HepG2 (cell line): ENCODE results near the gene TBC1D10B. TPM values are rescaled to one million over a fixed set of nuclear protein-coding genes. Genes with fewer than 3 reads are reported as not detected.
A peak's percentile ranks its signal among the peaks of the same experiment; 100 is the strongest.

Experiments used
- BRF2 ChIP-seq: sonication (generic); formaldehyde crosslinking; IDR thresholded peaks from 2 replicates; pipeline ENCODE4 v1.8.1; 2022; ENCODE audit warnings: mild to moderate bottlenecking, missing genetic modification reagents
- GATAD2A ChIP-seq: IDR thresholded peaks from 2 replicates; pipeline ENCODE4 v1.6.1; 2016
- JARID2 ChIP-seq: sonication (generic); formaldehyde crosslinking; IDR thresholded peaks from 2 replicates; pipeline ENCODE4 v1.8.1; 2023; ENCODE audit warnings: missing genetic modification reagents, inconsistent platforms; ENCODE audit not compliant: insufficient replicate concordance
- MIER2 ChIP-seq: IDR thresholded peaks from 2 replicates; pipeline ENCODE4 v1.6.1; 2016; ENCODE audit warnings: missing biosample characterization, missing genetic modification reagents
- MTA3 ChIP-seq: sonication (generic); formaldehyde crosslinking; IDR thresholded peaks from 2 replicates; pipeline ENCODE4 v1.4.0; 2020; ENCODE audit warnings: missing genetic modification reagents
- NFKB2 ChIP-seq: sonication (generic); formaldehyde crosslinking; IDR thresholded peaks from 2 replicates; pipeline ENCODE4 v1.4.0; 2020; ENCODE audit warnings: missing genetic modification reagents, borderline replicate concordance
- ONECUT2 ChIP-seq: sonication (generic); formaldehyde crosslinking; IDR thresholded peaks from 2 replicates; pipeline ENCODE4 v1.4.0; 2020; ENCODE audit warnings: missing genetic modification reagents
- RAD21 ChIP-seq: fragments of 450-650 bp; formaldehyde crosslinking; IDR thresholded peaks from 2 replicates; pipeline ENCODE4 v1.5.0; 2020; ENCODE audit warnings: mild to moderate bottlenecking
- REPIN1 ChIP-seq: sonication (generic); formaldehyde crosslinking; IDR thresholded peaks from 2 replicates; pipeline ENCODE4 v1.8.0; 2022; ENCODE audit warnings: missing genetic modification reagents, low read depth, mild to moderate bottlenecking, borderline replicate concordance
- SAP130 ChIP-seq: IDR thresholded peaks from 2 replicates; pipeline ENCODE4 v1.6.1; 2016; ENCODE audit warnings: low read depth
- SP2 ChIP-seq: sonication (generic); formaldehyde crosslinking; IDR thresholded peaks from 2 replicates; pipeline ENCODE4 v1.5.1; 2020; ENCODE audit warnings: mild to moderate bottlenecking, missing genetic modification reagents
- TCF7 ChIP-seq: sonication (generic); IDR thresholded peaks from 2 replicates; pipeline ENCODE4 v1.6.1; 2016; ENCODE audit warnings: antibody characterized with exemption, low read depth
- ZFP82 ChIP-seq: sonication (generic); formaldehyde crosslinking; IDR thresholded peaks from 2 replicates; pipeline ENCODE4 v1.5.1; 2020; ENCODE audit warnings: mild to moderate bottlenecking, missing genetic modification reagents, borderline replicate concordance
- ZMYM4 ChIP-seq: sonication (generic); formaldehyde crosslinking; IDR thresholded peaks from 2 replicates; pipeline ENCODE4 v1.8.1; 2023; ENCODE audit warnings: mild to moderate bottlenecking, missing genetic modification reagents
- ZNF160 ChIP-seq: sonication (generic); formaldehyde crosslinking; IDR thresholded peaks from 2 replicates; pipeline ENCODE4 v1.8.0; 2022; ENCODE audit warnings: mild to moderate bottlenecking, inconsistent platforms, missing genetic modification reagents
- ZNF260 ChIP-seq: sonication (generic); formaldehyde crosslinking; IDR thresholded peaks from 2 replicates; pipeline ENCODE4 v1.4.0; 2020; ENCODE audit warnings: missing genetic modification reagents, low read depth, mild to moderate bottlenecking, borderline replicate concordance
- ZNF33A ChIP-seq: sonication (generic); formaldehyde crosslinking; IDR thresholded peaks from 2 replicates; pipeline ENCODE4 v1.5.1; 2020; ENCODE audit warnings: missing genetic modification reagents, mild to moderate bottlenecking, moderate library complexity, borderline replicate concordance
- ZNF605 ChIP-seq: sonication (generic); formaldehyde crosslinking; IDR thresholded peaks from 2 replicates; pipeline ENCODE4 v1.8.0; 2022; ENCODE audit warnings: mild to moderate bottlenecking, missing genetic modification reagents
- ZNF766 ChIP-seq: sonication (generic); formaldehyde crosslinking; IDR thresholded peaks from 2 replicates; pipeline ENCODE4 v1.5.0; 2020; ENCODE audit warnings: missing genetic modification reagents, borderline replicate concordance
- polyA plus RNA-seq, 8 experiments: library from polyadenylated mRNA; depleted of rRNA in 3 of 8; stranded (reverse) in 7 of 8; unstranded in 1 of 8; fragments of >200 nt; fragmentation: Illumina TruSeq in 4 of 8; extraction: Trizol in 4 of 8; gene quantifications; 2 replicates each; pipeline versions ENCODE4 v1.2.1 to v1.2.3, GENCODE V29; 2011 to 2016; ENCODE audit warnings: low read depth in 4 of 8, missing spikeins in 1 of 8, mixed read lengths in 1 of 8; ENCODE audit not compliant: insufficient read depth in 1 of 8
- total RNA-seq, 5 experiments: library from RNA; depleted of rRNA; stranded (reverse); fragments of >200 nt; fragmentation: Illumina TruSeq; extraction: Trizol; gene quantifications; 2 replicates each; pipeline ENCODE4 v1.2.3, GENCODE V29; 2016; ENCODE audit warnings: low read depth in 1 of 5
- TF ChIP-seq, protein P1 (sequence below): IDR thresholded peaks from 2 replicates; pipeline ENCODE4 v1.6.1; 2016; ENCODE audit warnings: low read depth, control low read depth
- TF ChIP-seq, protein P2 (sequence below): sonication (generic); formaldehyde crosslinking; IDR thresholded peaks from 2 replicates; pipeline ENCODE4 v1.5.1; 2020; ENCODE audit warnings: mild to moderate bottlenecking, missing genetic modification reagents
- TF ChIP-seq, protein P3 (sequence below): sonication (generic); formaldehyde crosslinking; IDR thresholded peaks from 2 replicates; pipeline ENCODE4 v1.5.0; 2020; ENCODE audit warnings: missing genetic modification reagents

The TBC1D10B gene
- total and polyA plus RNA-seq, 2 of the 13 experiments (the other 11 are each of a cell fraction or from before 2014, with no cell fraction given): 15.7 to 24.8 TPM

DNA sequence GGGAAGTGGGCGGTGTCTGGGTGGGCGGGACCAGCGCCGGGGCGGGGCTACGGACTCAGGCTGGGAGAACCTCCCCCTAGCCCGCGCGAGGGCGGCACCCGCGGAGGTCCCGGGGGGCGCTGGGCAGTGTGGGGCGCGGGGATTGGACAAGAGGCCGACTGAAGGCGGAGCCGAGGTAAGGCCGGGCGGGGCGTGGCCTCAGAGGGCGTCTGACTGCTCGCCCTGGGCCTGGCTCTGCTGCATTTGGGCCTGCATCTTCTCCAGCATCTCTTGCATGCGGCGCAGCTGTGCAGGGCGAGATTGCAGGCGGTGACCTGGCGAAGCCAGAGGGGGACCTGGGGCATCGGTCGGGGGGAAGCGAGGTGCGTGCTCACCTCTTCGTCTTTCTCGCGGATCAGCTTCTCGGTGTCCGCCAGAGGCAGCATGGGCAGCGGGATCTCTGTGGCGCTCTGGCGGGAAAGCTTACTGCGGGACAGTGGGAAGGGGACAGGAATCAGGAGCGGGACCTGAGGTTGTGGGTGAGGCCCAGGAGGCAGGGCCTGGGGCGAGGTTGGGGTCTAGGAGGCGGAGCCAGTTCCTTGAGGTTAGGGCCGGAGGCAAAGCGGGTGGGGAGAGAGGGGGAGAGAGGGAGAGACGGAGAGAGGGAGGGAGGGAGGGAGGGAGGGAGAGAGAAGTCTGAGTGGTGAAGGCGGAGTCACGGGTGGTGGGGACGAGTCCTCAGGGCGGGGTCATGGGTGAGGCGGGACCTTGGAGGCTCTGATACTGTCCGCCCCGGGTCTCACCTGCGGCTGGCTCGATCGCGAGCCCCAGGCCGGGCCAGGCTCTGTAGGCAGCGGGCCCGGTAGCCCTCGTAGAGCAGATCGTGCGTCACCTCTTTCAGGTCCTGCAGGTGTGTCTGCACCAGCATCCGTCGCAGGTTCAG is 8.2 kb upstream of the TBC1D10B start (continued):
- TF ChIP-seq BRF2 (CRISPR knock-in tag) (no peak), ZNF260 (CRISPR knock-in tag) (no peak), RAD21 (CRISPR knock-in tag) (peak; percentile 55), SAP130 (CRISPR knock-in tag) (peak; percentile 91), NFKB2 (CRISPR knock-in tag) (peak; percentile 92), ZFP82 (CRISPR knock-in tag) (no peak), SP2 (peak; percentile 74; the same call in 1 of the 2 replicates), ZNF160 (CRISPR knock-in tag) (peak; percentile 63; the same call in 1 of the 2 replicates), GATAD2A (CRISPR knock-in tag) (no peak; the same call in 1 of the 2 replicates), MTA3 (no peak), JARID2 (CRISPR knock-in tag) (no peak), ONECUT2 (0 out of 2 replicates have a peak, but pooled peaks have one; percentile 16), ZMYM4 (CRISPR knock-in tag) (peak; percentile 68; the same call in 1 of the 2 replicates), ZNF766 (CRISPR knock-in tag) (no peak; the same call in 1 of the 2 replicates), ZNF33A (CRISPR knock-in tag) (no peak), MIER2 (CRISPR knock-in tag) (peak; percentile 76), TCF7 (no peak), ZNF605 (CRISPR knock-in tag) (peak; percentile 89), REPIN1 (CRISPR knock-in tag) (peak; percentile 85)
- TF ChIP-seq, protein P1, sequence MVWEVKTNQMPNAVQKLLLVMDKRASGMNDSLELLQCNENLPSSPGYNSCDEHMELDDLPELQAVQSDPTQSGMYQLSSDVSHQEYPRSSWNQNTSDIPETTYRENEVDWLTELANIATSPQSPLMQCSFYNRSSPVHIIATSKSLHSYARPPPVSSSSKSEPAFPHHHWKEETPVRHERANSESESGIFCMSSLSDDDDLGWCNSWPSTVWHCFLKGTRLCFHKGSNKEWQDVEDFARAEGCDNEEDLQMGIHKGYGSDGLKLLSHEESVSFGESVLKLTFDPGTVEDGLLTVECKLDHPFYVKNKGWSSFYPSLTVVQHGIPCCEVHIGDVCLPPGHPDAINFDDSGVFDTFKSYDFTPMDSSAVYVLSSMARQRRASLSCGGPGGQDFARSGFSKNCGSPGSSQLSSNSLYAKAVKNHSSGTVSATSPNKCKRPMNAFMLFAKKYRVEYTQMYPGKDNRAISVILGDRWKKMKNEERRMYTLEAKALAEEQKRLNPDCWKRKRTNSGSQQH: peak; percentile 41; the same call in 1 of the 2 replicates
- TF ChIP-seq, protein P2, sequence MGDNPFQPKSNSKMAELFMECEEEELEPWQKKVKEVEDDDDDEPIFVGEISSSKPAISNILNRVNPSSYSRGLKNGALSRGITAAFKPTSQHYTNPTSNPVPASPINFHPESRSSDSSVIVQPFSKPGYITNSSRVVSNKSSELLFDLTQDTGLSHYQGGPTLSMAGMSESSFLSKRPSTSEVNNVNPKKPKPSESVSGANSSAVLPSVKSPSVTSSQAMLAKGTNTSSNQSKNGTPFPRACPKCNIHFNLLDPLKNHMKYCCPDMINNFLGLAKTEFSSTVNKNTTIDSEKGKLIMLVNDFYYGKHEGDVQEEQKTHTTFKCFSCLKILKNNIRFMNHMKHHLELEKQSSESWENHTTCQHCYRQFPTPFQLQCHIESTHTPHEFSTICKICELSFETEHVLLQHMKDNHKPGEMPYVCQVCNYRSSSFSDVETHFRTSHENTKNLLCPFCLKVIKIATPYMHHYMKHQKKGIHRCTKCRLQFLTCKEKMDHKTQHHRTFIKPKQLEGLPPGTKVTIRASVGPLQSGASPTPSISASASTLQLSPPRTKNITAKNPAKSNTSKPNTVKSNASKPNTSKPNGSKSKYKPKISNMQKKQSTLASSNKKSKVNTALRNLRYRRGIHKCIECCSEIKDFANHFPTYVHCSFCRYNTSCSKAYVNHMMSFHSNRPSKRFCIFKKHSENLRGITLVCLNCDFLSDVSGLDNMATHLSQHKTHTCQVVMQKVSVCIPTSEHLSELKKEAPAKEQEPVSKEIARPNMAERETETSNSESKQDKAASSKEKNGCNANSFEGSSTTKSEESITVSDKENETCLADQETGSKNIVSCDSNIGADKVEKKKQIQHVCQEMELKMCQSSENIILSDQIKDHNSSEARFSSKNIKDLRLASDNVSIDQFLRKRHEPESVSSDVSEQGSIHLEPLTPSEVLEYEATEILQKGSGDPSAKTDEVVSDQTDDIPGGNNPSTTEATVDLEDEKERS (CRISPR knock-in tag): peak; percentile 79; the same call in 1 of the 2 replicates
- TF ChIP-seq, protein P3, sequence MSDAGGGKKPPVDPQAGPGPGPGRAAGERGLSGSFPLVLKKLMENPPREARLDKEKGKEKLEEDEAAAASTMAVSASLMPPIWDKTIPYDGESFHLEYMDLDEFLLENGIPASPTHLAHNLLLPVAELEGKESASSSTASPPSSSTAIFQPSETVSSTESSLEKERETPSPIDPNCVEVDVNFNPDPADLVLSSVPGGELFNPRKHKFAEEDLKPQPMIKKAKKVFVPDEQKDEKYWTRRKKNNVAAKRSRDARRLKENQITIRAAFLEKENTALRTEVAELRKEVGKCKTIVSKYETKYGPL (CRISPR knock-in tag): no peak
